Activated CD8-positive, alpha-beta memory T cell treated with anti-CD3 and anti-CD28 coated beads for 36 hours (primary cell): ENCODE results near the gene RNF208. TPM values are rescaled to one million over a fixed set of nuclear protein-coding genes. Genes with fewer than 3 reads are reported as not detected.

Experiments
- CTCF ChIA-PET: fragments of 350-600 bp; sonication (Branson Sonifier 250); formaldehyde crosslinking; loops from one replicate; lab custom pipeline; 2021; ENCODE audit warnings: antibody characterized with exemption; lab: Charles Lee
- POLR2A ChIA-PET: fragments of 350-600 bp; sonication (Branson Sonifier 250); formaldehyde crosslinking; loops from one replicate; lab custom pipeline; 2021; ENCODE audit warnings: antibody characterized with exemption; lab: Charles Lee
- total RNA-seq, 2 experiments: library from RNA; stranded (reverse); gene quantifications; one replicate each; pipeline ENCODE4 v1.2.3, GENCODE V29; 2021

RNF208 gene
- total RNA-seq, 2 experiments from 2014 or later, result 3.0 to 4.1 TPM

DNA sequence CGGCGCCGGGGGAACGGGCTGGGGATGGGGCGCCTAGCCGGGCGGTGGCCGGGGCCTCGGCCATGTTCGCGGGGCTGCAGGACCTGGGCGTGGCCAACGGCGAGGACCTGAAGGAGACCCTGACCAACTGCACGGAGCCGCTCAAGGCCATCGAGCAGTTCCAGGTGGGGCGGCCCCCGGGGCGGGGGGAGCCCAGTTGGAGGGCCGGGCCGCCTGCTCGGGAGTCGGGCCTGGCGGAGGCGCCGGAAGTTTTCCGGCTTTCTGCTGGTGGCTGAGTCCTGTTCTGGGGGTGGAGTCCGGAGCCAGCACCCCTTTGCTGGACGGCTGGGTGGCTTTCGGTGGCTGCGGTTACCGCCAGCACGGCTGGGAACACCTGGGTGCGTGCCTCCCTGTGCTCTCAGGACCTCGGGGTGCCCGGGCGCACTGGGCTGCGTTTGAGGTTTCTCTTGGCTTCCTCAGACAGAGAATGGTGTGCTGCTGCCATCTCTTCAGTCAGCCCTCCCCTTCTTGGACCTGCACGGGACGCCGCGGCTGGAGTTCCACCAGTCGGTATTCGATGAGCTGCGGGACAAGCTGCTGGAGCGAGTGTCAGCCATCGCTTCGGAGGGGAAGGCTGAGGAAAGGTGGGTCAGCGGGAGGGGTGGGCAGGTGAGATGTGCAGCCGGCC lies 33.5 kb upstream of the RNF208 start:
- ChIA-PET POLR2A (interaction anchor here (0.6 to 4.4 kb wide), 2 partner anchors 13 to 295 kb away, joined by 6 to 60 read pairs; partner anchors contain the start of gene TUBB4B), CTCF (interaction anchor here (0.6 to 1.8 kb wide), 4 partner anchors 15 to 138 kb away, joined by 3 to 16 read pairs (median 6); partner anchors contain the start of gene TUBB4B)

DNA sequence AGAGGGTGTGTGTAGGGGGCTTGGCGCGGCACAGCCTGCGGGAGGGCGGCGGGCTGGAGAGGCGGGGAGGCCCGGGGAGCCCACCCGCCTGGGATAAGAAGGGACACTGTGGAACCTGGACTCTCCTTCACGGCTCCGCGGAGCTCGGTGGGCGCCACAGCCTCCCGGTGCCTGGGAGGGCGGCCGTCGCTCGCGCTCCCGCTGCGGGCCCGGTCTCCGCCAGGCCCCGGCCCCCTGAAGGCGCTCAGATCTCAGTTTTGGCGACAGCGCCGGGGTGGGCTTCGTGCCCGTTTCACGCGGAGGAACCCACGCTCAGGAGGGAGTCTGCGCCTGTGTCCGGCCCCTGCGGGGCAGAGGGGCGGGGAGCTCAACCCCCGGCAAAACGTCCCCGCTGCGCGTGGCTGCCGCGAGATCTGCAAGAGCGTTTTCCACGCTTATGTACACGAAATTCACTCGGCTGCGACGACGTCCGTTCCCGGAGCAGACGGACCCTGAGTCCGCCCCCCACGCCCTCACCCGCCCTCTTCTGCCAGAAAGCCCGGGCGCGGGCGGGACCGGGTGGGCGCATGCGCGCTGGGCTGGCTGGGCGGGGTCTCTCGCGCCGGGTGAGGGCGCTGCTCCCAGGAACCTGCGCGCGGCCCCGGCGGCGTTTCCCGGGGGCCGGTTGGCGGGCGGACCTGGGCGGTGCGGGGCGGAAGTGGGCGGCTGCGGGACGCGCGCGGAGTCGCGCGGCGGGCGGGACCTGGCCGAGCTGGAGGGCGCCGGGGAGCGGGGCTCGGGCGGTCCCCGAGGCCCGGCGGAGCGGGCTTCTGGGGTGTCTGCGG lies 32.8 kb upstream of the RNF208 start, which contains the start of gene NELFB:
TSS of gene NELFB (plus strand) at position 704 of the 824 bp plus-strand sequence.
- ChIA-PET CTCF (interaction anchor here (0.6 to 1.8 kb wide), 4 partner anchors 14 to 137 kb away, joined by 3 to 16 read pairs (median 6); partner anchors contain the start of gene TUBB4B), POLR2A (interaction anchor here (0.5 to 4.4 kb wide), 7 partner anchors 13 to 296 kb away, joined by 3 to 60 read pairs (median 4); partner anchors contain the start of genes RNF208, TOR4A and TUBB4B)

DNA sequence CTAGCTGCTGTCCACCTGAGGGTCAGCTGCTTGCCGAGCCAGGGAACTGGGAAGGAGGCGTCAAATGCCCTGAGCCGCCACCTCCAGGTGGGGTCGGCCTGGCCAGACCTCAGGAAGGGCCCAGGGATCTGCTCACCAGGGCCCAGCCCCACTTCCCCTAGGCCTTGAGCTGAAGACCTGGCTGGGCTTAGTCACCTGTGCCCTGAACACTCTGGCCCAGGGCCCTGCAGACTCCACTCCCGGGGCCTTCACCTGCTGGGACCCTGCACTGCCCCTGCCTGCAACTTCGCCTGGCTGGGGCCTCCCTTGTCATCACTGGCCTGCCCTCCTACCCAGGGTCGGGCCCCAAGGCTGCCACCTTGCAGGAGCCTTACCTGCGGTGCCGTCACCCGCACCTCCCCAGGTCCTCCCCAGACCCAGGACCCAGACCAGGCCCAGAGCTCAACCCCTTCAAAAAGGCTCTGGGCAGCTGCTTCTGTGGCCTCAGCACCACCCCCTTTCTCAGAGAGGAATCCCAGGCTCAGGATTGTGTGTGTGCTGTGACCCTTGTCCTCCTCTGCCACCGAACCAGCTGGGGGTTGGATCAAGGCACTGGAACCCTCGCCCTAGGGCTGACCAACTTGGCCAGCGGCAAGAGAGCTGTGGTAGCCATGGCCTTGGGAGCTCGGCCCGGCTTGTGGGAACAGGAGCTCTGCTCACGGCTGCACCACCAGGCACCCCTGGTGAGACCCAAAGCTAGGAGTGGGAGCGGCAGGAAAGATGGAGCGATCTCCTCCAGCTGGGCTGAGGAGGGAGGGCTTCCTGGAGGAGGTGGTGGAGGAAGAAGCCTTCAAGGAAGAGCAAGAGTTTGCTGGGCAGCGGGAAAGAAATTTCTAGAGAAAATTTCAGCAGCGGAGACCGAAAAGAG lies 31.9 kb upstream of the RNF208 start:
- ChIA-PET POLR2A (interaction anchor here (0.5 to 4.4 kb wide), 6 partner anchors 12 to 65 kb away, joined by 3 to 60 read pairs (median 4); partner anchors contain the start of genes RNF208, TOR4A and TUBB4B), CTCF (interaction anchor here (0.9 to 1.8 kb wide), 5 partner anchors 13 to 225 kb away, joined by 3 to 16 read pairs (median 3); partner anchors contain the start of genes ABCA2 and TUBB4B)

DNA sequence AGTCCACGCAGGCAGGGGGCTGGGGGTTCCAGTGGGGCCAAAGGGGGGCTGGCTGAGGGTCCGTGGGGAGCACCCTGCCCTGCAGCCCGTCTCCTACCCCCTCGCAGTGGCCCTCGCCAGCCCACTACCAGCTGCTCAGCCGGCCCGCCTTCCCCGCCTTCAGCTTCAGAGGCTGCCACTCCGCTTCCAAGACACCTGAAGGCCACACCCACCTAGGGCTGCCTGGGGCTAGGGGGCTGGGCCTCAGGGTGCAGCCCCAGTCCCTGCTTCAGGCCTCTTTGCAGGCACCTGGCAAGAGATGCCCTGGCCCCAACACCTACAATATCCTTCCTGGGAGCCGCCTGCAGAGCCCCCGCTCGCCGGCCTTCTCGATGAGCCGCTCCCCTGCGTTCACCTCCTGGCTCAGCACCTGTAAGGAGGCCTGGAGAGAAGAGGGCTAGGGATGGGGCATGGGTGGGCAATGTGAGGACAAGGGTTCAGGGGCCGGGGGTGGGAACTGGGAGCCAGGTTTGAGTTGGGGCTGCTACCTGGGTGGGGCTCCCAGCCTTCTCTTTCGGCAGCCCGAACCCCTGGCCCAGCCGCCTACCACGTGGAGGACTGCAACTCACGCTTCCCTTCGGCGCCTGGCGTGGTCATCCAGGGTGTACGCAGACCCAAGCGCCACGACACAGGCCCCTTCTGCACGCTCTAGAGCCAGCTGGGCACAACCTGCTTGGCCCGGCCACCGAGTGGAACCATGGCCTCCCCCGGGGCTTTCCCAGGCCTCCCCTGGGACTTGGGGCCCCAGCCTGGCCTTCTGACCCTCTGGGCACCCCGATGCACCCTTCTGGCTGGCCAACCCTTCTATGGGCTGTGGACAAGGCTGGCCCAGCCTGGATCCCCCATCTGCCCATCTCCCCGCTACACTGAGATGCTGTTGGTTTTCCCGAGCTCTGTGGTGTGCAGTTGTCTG lies 30.8 kb upstream of the RNF208 start:
- ChIA-PET POLR2A (interaction anchor here (1.4 to 4.4 kb wide), 2 partner anchors 11 to 31 kb away, joined by 4 to 60 read pairs; partner anchors contain the start of genes RNF208 and TUBB4B), CTCF (interaction anchor here (0.9 to 1.2 kb wide), 2 partner anchors 18 to 224 kb away, joined by 3 read pairs; partner anchors contain the start of gene ABCA2)

DNA sequence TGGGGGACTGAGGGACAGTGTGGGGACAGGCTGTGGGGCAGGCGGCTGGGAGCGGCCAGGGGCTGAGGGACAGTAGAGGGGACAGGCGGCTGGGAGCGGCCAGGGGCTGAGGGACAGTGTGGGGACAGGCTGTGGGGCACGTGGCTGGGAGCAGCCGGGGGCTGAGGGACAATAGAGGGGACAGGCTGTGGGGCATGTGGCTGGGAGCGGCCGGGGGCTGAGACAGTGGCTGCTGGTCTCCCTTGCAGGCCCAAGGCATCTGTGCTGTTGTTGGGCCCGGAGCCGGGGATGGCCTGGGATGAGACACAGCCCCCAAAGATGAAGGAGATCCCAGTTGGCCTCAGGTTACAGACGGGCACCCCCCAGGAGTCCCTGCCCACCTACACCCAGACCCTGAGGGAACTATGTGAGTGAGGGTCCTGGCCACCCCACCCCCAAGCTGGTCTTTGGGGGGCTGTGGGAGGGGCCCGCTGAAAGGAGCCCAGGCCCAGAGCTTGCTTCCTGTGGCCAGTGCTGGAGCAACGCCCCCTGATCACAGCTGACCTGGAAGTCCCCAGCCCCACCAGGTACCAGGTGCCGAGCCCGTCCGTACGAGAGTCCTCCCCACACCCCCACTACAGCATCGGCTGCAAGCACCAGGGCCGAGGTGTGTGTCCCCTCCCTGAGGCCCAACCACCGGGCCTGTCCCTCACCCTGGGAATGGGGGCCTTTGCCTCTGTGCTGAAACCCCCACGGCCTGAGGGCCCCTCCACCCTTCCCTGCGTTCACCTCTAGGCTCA lies 29.6 kb upstream of the RNF208 start:
- POLR2A ChIA-PET, result no interaction called here
- CTCF ChIA-PET, result interaction anchor here (1.7 kb wide), 1 partner anchor 15 kb away, joined by 5 read pairs; no protein-coding TSS in a partner anchor

DNA sequence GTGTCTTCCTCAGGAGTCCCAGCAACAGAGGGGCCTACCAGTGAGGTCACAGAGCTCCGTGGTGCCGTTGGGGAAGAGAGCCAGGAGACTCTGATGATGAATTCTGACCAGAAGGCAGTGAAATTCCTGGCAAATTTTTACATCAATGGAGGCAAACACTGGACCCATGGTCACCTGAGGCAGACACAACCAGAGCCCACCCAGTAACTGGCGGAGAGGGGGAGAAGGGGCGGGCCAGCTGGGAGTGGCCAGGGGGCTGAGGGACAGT lies 29.1 kb upstream of the RNF208 start, which contains the start of gene STPG3:
TSS of gene STPG3 (plus strand) at position 93 of the 268 bp plus-strand sequence. CDS start at position 94, 1 bp downstream.
- POLR2A ChIA-PET, result no interaction called here
- CTCF ChIA-PET, result interaction anchor here (0.7 to 1.7 kb wide), 3 partner anchors 11 to 553 kb away, joined by 3 to 5 read pairs (median 4); partner anchors contain the start of gene TUBB4B

DNA sequence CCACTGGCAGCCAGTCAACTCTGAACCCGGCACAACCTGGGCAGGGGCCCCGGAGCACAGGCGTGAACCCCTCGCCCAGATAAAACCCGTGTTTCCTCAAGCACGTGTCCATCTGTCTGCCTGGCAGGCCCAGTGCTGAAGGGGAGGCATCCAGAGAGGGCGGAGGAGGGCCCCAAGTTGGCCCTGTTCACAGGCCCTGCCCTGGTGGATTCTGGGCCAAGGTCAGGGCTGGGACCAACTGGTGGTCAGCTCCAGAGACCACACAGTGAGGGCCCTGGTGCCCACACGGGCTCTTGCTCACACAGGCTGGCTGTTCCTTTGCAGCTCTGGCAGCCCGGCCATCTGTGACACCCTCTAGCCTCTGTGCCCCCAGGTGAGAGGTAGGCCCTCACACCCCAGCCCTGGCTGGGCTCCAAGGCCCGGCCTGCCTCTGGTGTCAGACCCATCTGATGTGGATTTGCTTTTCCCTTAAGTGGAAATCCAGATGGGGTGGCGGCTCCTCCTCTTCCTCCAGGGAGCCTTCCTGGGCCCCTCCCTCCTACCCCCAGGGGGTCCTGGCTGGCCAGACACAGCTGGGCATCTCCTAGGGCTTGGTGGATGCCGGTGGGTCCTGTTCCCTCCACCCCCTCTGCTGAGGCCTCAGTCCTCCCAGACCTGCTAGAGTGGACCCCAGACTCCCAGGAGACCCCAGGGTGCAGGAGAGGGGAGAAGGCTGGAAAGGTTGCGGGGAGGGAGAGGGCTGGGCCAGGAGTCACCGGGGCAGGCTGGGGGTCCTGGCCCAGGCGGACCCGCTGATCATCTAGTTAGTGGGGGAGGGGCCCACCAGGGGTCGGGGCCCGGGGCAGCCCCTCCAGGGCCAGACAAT lies 28.5 kb upstream of the RNF208 start:
- POLR2A ChIA-PET, result no interaction called here
- CTCF ChIA-PET, result interaction anchor here (0.7 to 1.7 kb wide), 3 partner anchors 10 to 552 kb away, joined by 3 to 5 read pairs (median 4); partner anchors contain the start of gene TUBB4B

DNA sequence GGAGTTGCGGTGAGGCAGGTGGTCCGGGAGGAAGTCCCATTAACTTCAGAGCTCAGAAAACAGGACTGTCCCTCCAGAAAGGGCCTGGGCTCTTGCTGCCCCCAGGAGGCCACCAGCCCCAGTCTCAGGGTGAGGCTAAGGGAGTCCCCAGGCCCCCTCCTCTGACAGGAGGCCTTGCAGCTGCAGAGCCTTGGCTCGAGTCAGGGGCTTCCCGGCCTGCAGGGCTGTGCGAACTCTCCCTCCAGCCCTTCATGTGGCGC lies 25.8 kb upstream of the RNF208 start:
- POLR2A ChIA-PET, result interaction anchor here (0.7 kb wide), 1 partner anchor 55 kb away, joined by 5 read pairs; no protein-coding TSS in a partner anchor

DNA sequence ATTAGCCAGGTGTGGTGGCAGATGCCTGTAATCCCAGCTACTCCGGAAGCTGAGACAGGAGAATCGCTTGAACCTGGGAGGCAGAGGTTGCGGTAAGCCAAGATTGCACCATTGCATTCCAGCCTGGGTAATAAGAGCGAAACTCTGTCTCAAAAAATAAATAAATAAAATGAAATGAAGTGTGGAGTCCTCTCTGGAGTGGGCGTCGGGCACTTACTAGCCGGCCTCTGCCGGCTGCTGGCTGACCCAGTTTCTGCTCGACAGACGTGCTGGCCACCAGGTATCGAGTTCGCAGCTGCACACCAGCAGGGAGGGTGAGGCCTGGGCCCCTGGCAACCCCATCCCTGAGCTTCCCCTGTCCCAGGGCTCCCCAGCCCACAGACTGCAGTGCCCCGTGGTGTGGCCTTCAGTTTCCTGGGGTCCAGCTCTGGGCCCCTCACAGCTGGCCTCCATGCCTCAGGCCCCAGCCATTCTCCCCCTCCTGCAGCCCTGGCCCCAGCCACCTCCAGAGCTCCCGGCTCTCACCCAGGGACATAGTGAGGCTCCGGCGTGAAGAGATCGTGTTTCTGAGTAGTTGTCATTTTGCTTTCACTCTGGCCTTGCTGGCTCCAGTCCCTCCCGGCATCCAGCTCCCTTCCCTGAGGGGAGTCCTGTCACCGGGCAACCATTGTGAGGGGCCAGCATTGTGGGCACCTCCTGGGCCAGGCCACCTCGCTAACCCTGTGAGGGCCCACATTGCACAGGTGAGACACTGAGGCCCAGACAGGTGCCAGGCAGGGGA lies 25.3 kb upstream of the RNF208 start:
- ChIA-PET CTCF (interaction anchor here (1.5 kb wide), 1 partner anchor 11 kb away, joined by 4 read pairs; no protein-coding TSS in a partner anchor), POLR2A (no interaction called here)

More for the DNA sequence above, 25.8 kb upstream of the RNF208 start:
- CTCF ChIA-PET, result interaction anchor here (1.5 kb wide), 1 partner anchor 11 kb away, joined by 4 read pairs; no protein-coding TSS in a partner anchor

DNA sequence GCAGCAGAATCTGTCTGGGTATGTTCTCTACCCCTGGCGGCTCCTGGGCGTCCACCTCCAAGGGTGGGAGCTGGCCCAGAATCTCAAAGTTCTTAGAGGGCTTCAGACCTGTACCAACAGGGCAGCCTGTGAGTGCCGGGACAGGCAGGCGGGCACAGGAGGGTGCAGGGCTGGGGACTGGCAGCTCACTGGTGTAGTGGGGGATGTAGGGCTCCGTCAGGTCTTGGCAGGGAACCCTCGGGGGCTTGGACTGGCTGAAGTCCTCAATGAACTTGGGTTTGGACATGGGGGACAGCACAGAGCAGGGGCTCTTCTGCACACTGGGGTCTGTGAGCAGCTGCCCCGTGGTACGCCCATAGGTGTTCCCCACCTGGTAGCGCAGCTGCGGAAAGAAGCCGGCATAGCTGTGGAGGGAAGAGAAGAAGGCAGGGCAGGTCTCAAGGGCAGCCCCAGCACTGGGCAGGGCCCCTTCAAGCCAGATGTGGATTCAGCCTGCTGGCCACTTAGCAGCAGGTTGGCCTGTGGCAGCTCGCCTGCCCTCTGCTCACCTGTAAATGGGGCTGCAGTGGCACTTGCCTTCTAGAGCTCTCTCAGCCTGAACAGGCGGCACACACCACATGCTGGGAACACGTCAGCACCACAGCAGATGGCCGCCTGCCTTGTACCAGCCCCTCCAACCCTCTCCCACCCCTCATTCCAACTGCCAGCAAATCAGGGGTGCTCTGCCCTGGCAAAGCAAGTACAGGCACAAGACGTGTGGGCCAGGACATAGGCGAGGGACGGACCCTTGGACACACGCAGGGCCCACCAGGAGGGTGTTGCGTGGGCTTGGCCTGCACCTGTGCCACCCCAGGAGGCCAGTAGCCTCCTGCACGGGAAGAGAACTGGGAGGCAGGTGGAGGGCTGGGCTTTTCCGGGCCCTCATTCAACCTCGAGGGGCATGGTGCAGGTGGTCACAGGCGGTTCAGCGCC lies 23.7 kb upstream of the RNF208 start:
- CTCF ChIA-PET, result interaction anchor here (1.4 kb wide), 1 partner anchor 9 kb away, joined by 3 read pairs; no protein-coding TSS in a partner anchor
- POLR2A ChIA-PET, result no interaction called here

DNA sequence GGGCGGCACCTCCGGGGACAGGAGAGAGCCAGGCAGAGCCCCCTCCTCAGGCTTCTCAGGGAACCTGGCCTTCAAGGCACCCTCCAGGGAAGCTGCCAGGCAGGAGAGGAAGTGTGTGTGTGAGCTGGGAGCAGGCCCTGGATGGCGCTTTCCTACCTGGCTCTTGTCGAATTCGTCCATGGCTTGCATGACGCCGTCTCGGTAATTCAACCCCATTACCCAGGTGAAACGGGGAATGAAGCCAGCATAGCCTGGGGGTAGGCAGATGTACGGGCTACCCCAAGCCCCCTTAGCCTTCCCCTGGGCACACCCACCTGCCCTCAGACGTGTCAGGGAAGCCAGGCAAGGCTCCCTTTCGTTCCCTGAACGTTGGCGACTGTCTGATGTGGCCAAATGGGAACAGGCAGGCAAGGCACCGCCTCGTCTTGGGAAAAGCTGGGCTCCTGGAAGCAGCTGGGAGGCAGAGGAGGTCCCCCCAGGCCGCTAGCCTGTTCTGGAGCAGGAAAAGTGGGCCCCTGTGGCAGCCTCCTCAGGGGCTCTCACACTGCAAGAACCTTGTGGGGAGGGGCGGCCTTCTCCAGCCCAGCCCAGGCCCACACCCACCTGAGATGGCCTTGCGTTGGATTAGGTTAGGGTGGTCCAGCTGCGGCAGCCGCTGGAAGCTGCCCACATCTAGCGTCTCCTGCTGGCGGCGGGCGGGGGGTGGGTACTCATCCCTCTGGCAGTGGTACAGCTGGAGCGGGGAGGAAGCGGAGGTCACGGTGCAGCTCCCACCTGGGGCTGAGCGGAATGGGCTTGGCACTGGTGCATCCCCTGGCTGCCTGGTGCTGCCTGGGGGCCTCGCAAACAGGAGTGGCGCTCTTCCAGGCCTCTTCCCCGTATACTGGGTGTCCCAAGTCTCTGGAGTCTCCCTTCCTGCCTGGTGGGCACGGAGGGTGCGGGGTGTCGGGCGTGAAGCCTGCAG lies 22.7 kb upstream of the RNF208 start:
- CTCF ChIA-PET, result interaction anchor here (1.4 kb wide), 1 partner anchor 8 kb away, joined by 3 read pairs; no protein-coding TSS in a partner anchor
- POLR2A ChIA-PET, result interaction anchor here (5.0 kb wide), 1 partner anchor 10 kb away, joined by 60 read pairs; the partner anchor contains the start of gene NELFB
